ENCODE measurements around the gene RPL29. TPM values are rescaled to one million over a fixed set of nuclear protein-coding genes. Genes with fewer than 3 reads are reported as not detected.

Gene RPL29
- total and polyA plus RNA-seq, 2 of the 8 experiments (the other 6 are each of a cell fraction or from before 2014, with no cell fraction given) = 1,467 to 2,660 TPM

DNA sequence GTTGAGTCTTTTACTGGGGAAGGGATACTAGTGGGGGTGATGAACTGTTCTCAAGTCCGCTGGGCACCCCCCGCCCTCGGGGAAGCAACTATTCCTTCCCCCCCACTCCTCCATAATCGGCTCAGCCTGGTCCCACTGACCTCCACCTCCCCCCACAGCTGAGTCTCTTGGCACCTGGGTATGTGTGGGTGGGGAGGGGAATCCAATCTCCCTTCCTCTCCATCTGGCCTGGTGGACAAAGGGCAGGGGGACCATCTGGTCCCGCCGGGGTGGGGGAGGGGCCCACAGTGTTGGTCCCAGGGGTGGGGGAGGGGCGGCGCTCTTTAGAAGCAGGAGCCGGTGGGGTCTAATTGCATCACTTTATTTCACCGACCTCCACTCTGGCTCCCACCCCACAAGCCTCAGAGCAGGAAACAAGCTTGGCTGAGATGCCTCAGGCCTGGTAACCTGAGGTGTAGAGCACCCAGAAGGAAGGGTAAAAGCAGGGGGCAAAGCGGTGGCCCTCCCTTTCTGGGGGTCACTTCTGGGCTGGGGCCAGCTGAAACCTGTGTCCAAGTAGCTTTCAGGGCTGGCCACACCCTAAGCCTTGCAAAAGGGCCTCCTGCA, 27.4 kb downstream of the RPL29 start:
- H4K20me1 ChIP-seq (replicated peaks in 1 of 2; ENCODE audit: control insufficient read depth in 1 of 2, insufficient read depth in 2 of 2, low read length in 2 of 2) = peaks cover 0 to 5% of the 10 kb centered on the region in 2 experiments
- peak overlapping the region; percentile 99 for H4K91ac ChIP-seq (replicated peaks; ENCODE audit: insufficient read length, low read length)
- peak overlapping the region; percentile 34 to 86 (median 84) for H3K9ac ChIP-seq (replicated peaks in 1 of 4; ENCODE audit: extremely low read depth in 1 of 4, low read depth in 3 of 4, low read length in 3 of 4)
- peak overlapping the region; percentile 66 for H2BK120ac ChIP-seq (replicated peaks; ENCODE audit: low read depth, low read length)
- peak overlapping the region; percentile 98 for H3K18ac ChIP-seq (ENCODE audit: extremely low read depth, low read length)
- H2BK20ac ChIP-seq (ENCODE audit: low read length) = peak overlapping the region; percentile 24; the same call in 1 of the 2 replicates
- no peak overlapping the region; the same call in 1 of the 2 replicates for H2BK15ac ChIP-seq (ENCODE audit: low read length)
- H3K4me2 ChIP-seq (ENCODE audit: insufficient read depth in 1 of 2, low read depth in 2 of 2, low read length in 2 of 2) = peak overlapping the region; percentile 85 to 90
- peaks cover 0 to 9% (median 2%) of the 10 kb centered on the region in 4 experiments; a peak in 5 of 7 replicates for H3K27me3 ChIP-seq (replicated peaks in 1 of 4; ENCODE audit: control insufficient read depth in 3 of 4, extremely low read depth in 1 of 4, insufficient read depth in 3 of 4, low read length in 3 of 4)
- peak overlapping the region; percentile 54 for H3K27ac ChIP-seq (ENCODE audit: low read depth, low read length)
- DNase-seq (ENCODE audit: low read depth in 1 of 2, low spot score in 2 of 2) (no peak), FAIRE-seq (no peak)
- H2BK12ac ChIP-seq (ENCODE audit: low read depth, low read length) = peak overlapping the region; percentile 95
- ChIA-PET CTCF (ENCODE audit: partially characterized antibody) (interaction anchor here (0.8 to 10.5 kb wide), 8 partner anchors 11 to 177 kb away, joined by 3 to 66 read pairs (median 6); partner anchors contain the start of genes ACY1, GPR62, PARP3 and RRP9), POLR2A (ENCODE audit: partially characterized antibody) (interaction anchor here (0.6 to 29.3 kb wide), 18 partner anchors 9 to 1603 kb away, joined by 3 to 923 read pairs (median 4); partner anchors contain the start of genes ABHD14A, ABHD14B, ACY1 and DCAF1)
- no peak overlapping the region for H3K14ac ChIP-seq (ENCODE audit: insufficient read length)
- peak overlapping the region; percentile 99 for H3K4ac ChIP-seq (replicated peaks; ENCODE audit: insufficient read length, low read depth, low read length)
- peaks cover 9% of the 10 kb centered on the region; the same call in 1 of the 2 replicates for H3K23me2 ChIP-seq (ENCODE audit: low read depth, low read length)
- H3K4me3 ChIP-seq (ENCODE audit: extremely low read depth in 1 of 4, insufficient read depth in 2 of 4, low read depth in 3 of 4, low read length in 4 of 4) = peak overlapping the region; percentile 57 to 90 (median 73)
- peak overlapping the region; percentile 49 for H2BK5ac ChIP-seq (ENCODE audit: low read depth, low read length)
- H2AFZ ChIP-seq (ENCODE audit: low read length) = no peak overlapping the region
- H4K8ac ChIP-seq (ENCODE audit: extremely low read depth, insufficient read depth, low read length) = peak overlapping the region; percentile 96; the same call in 1 of the 2 replicates
- no peaks in the 10 kb centered on the region for H3K79me2 ChIP-seq (ENCODE audit: control insufficient read depth in 1 of 2, insufficient read depth in 2 of 2, low read length in 2 of 2)
- H4K5ac ChIP-seq (ENCODE audit: insufficient read length, low read depth, low read length) = peak overlapping the region; percentile 91
- H3K23ac ChIP-seq (ENCODE audit: insufficient read length) = peak overlapping the region; percentile 32
- 8% methylated on average over 5 of the region's 11 CpGs; no CpG with 5 or more reads in 1 of the 2 experiments for WGBS, 2 experiments (ENCODE audit: extremely low coverage in 1 of 2, insufficient coverage in 1 of 2, insufficient read length in 1 of 2, insufficient replicate concordance in 2 of 2, low coverage in 1 of 2, low lambda C conversion rate in 2 of 2, missing lambda C conversion rate in 1 of 2)
- H3K56ac ChIP-seq (replicated peaks; ENCODE audit: insufficient read length, low read depth, low read length) = peak overlapping the region; percentile 73
- no peaks in the 10 kb centered on the region for H3K79me1 ChIP-seq (ENCODE audit: low read depth, low read length)
- no peaks in the 10 kb centered on the region for H3K36me3 ChIP-seq (ENCODE audit: control insufficient read depth in 2 of 4, insufficient read depth in 4 of 4, low read length in 3 of 4)
- no peaks in the 10 kb centered on the region; a peak in 1 of 4 replicates for H3K9me3 ChIP-seq (ENCODE audit: insufficient read depth in 2 of 2, low read depth in 1 of 2, low read length in 1 of 2)
- peak overlapping the region; percentile 61; the same call in 1 of the 2 replicates for H2AK5ac ChIP-seq (ENCODE audit: low read depth, low read length)
- H3K4me1 ChIP-seq (replicated peaks in 1 of 4; ENCODE audit: control insufficient read depth in 3 of 4, insufficient read depth in 4 of 4, low read length in 3 of 4) = peaks cover 12 to 42% (median 33%) of the 10 kb centered on the region in 4 experiments
- no peak for TF ChIP-seq ZNF274 (IDR thresholded peaks at IDR 0.05; ENCODE audit: borderline replicate concordance, extremely low read depth, low read length)
- TF ChIP-seq, protein P1, sequence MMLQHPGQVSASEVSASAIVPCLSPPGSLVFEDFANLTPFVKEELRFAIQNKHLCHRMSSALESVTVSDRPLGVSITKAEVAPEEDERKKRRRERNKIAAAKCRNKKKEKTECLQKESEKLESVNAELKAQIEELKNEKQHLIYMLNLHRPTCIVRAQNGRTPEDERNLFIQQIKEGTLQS (IDR thresholded peaks at IDR 0.05; ENCODE audit: insufficient read depth, low read depth, low read length) = no peak
- no peak for TF ChIP-seq SP2 (IDR thresholded peaks at IDR 0.05; ENCODE audit: low read length)
- no peak for TF ChIP-seq GABPA (IDR thresholded peaks at IDR 0.05; ENCODE audit: borderline replicate concordance, insufficient read depth, low read length)
- no peak for TF ChIP-seq SRF (IDR thresholded peaks at IDR 0.05; ENCODE audit: low read depth, low read length)
- TF ChIP-seq NANOG (IDR thresholded peaks at IDR 0.05; ENCODE audit: insufficient read depth, low read depth, low read length, poor library complexity, severe bottlenecking) = no peak
- 0 out of 2 replicates have a peak, but pooled peaks have one; percentile 36 for TF ChIP-seq EGR1 (IDR thresholded peaks at IDR 0.05; ENCODE audit: borderline replicate concordance, low read depth, low read length)
- TF ChIP-seq PHF8 (conservative IDR thresholded peaks at IDR 0.05; ENCODE audit: low read depth, low read length) = 0 out of 2 replicates have a peak, but pooled peaks have one; percentile 17
- TF ChIP-seq CBX5 (IDR thresholded peaks at IDR 0.05; ENCODE audit: low read depth, low read length) = no peak
- no peak; the same call in 1 of the 2 replicates for TF ChIP-seq TBP (IDR thresholded peaks at IDR 0.05; ENCODE audit: low read depth, low read length)
- TF ChIP-seq HDAC6 (IDR thresholded peaks at IDR 0.05; ENCODE audit: low read depth, low read length) = no peak
